ENCODE data around the gene OMP.

OMP gene

GRCh38 chr11:77073328-77074001 is 29.2 kb upstream of the OMP start:
- TF ChIP-seq POLR2A (IDR thresholded peaks at IDR 0.05; ENCODE audit: low read depth, low read length): peak; percentile 55
- DNase-seq (ENCODE audit: insufficient read length, low spot score) (peak; percentile 97), FAIRE-seq (no peak)

- FAIRE-seq: no peak
- no peak for TF ChIP-seq POLR2A (IDR thresholded peaks at IDR 0.05; ENCODE audit: low read depth, low read length)
- DNase-seq (ENCODE audit: insufficient read length, low spot score): no peak
Measured at GRCh38 chr11:77074205-77074604, 28.4 kb upstream of the OMP start.

- FAIRE-seq (no peak), DNase-seq (ENCODE audit: insufficient read length, low spot score) (no peak)
- no peak for TF ChIP-seq POLR2A (IDR thresholded peaks at IDR 0.05; ENCODE audit: low read depth, low read length)
Measured at GRCh38 chr11:77074626-77075221, 27.9 kb upstream of the OMP start.

- no peak for TF ChIP-seq POLR2A (IDR thresholded peaks at IDR 0.05; ENCODE audit: low read depth, low read length)
- FAIRE-seq (no peak), DNase-seq (ENCODE audit: insufficient read length, low spot score) (no peak)
Measured at GRCh38 chr11:77075425-77075905, 27.2 kb upstream of the OMP start.

GRCh38 chr11:77079666-77080065 is 23.0 kb upstream of the OMP start:
- FAIRE-seq: no peak
- no peak for TF ChIP-seq POLR2A (IDR thresholded peaks at IDR 0.05; ENCODE audit: low read depth, low read length)
- no peak for DNase-seq (ENCODE audit: insufficient read length, low spot score)

- DNase-seq (ENCODE audit: insufficient read length, low spot score) (no peak), FAIRE-seq (no peak)
- TF ChIP-seq POLR2A (IDR thresholded peaks at IDR 0.05; ENCODE audit: low read depth, low read length): no peak
Measured at GRCh38 chr11:77080643-77081210, 21.9 kb upstream of the OMP start.

GRCh38 chr11:77081381-77081851 is 21.2 kb upstream of the OMP start:
- no peak for FAIRE-seq
- no peak for TF ChIP-seq POLR2A (IDR thresholded peaks at IDR 0.05; ENCODE audit: low read depth, low read length)
- no peak for DNase-seq (ENCODE audit: insufficient read length, low spot score)

GRCh38 chr11:77081976-77082836 is 20.4 kb upstream of the OMP start:
- FAIRE-seq (no peak), DNase-seq (ENCODE audit: insufficient read length, low spot score) (no peak)
- no peak for TF ChIP-seq POLR2A (IDR thresholded peaks at IDR 0.05; ENCODE audit: low read depth, low read length)

GRCh38 chr11:77082838-77083565 is 19.6 kb upstream of the OMP start:
- DNase-seq (ENCODE audit: insufficient read length, low spot score): no peak

GRCh38 chr11:77083566-77084245 is 18.9 kb upstream of the OMP start:
- no peak for TF ChIP-seq POLR2A (IDR thresholded peaks at IDR 0.05; ENCODE audit: low read depth, low read length)
- DNase-seq (ENCODE audit: insufficient read length, low spot score) (no peak), FAIRE-seq (no peak)

More at GRCh38 chr11:77082838-77083565, 19.6 kb upstream of the OMP start:
- no peak for FAIRE-seq
- TF ChIP-seq POLR2A (IDR thresholded peaks at IDR 0.05; ENCODE audit: low read depth, low read length): no peak

GRCh38 chr11:77084581-77085191 is 18.0 kb upstream of the OMP start:
- DNase-seq (ENCODE audit: insufficient read length, low spot score) (no peak), FAIRE-seq (no peak)
- no peak for TF ChIP-seq POLR2A (IDR thresholded peaks at IDR 0.05; ENCODE audit: low read depth, low read length)

- FAIRE-seq: no peak
- DNase-seq (ENCODE audit: insufficient read length, low spot score): no peak
- no peak for TF ChIP-seq POLR2A (IDR thresholded peaks at IDR 0.05; ENCODE audit: low read depth, low read length)
Measured at GRCh38 chr11:77085652-77086051, 17.0 kb upstream of the OMP start.
